RKO (cell line): ENCODE data around the gene SLC26A3.

ENCODE experiments used
- DNase-seq: peaks from one replicate; pipeline ENCODE4 v3.0.0-alpha.2; 2016; ENCODE audit warnings: low spot score

SLC26A3 gene

GRCh38 chr7:107744345-107744750, 58.7 kb downstream of the SLC26A3 start:
- peak; percentile 71 for DNase-seq

GRCh38 chr7:107743567-107744344, 59.3 kb downstream of the SLC26A3 start, which contains the start of gene CBLL1:
CBLL1 (plus strand) TSS chr7:107744142; CDS start chr7:107744164, 22 bp downstream.
- peak; percentile 98 for DNase-seq

GRCh38 chr7:107742678-107743566, 60.1 kb downstream of the SLC26A3 start:
- DNase-seq, result no peak

- DNase-seq, result no peak
These were observed 74.7 kb downstream of the SLC26A3 start for GRCh38 chr7:107728276-107728675.

- no peak for DNase-seq
These were observed 76.5 kb downstream of the SLC26A3 start for GRCh38 chr7:107726356-107727130.

GRCh38 chr7:107725138-107725740, 77.8 kb downstream of the SLC26A3 start:
- DNase-seq, result peak; percentile 66

- no peak for DNase-seq
These were observed 79.8 kb downstream of the SLC26A3 start for GRCh38 chr7:107723255-107723654.

GRCh38 chr7:107721286-107721685, 81.7 kb downstream of the SLC26A3 start:
- DNase-seq, result no peak

- no peak for DNase-seq
These were observed 84.4 kb downstream of the SLC26A3 start for GRCh38 chr7:107718456-107719193.

GRCh38 chr7:107715531-107715930, 87.5 kb downstream of the SLC26A3 start:
- DNase-seq, result peak; percentile 68
